AG04449 (cell line): Measurements from ENCODE around the gene VCP.

ENCODE experiments used
- CTCF ChIA-PET: fragments of 350-600 bp; formaldehyde crosslinking; extraction: SDS; loops from one replicate; lab custom pipeline; 2021; ENCODE audit warnings: antibody characterized with exemption; lab: Yijun Ruan, JAX
- POLR2A ChIA-PET: fragments of 400-600, 350-600 bp; formaldehyde crosslinking; extraction: SDS; loops from one replicate; lab custom pipeline; 2020; ENCODE audit warnings: antibody characterized with exemption, inconsistent platforms; lab: Yijun Ruan, JAX
- DNase-seq: peaks from one replicate; pipeline ENCODE4 v3.0.0-alpha.2; 2010; ENCODE audit warnings: low read depth, low spot score
- H3K4me3 ChIP-seq: 2 replicates; pipeline ENCODE4 v1.5.1; 2011; ENCODE audit warnings: low read depth, mild to moderate bottlenecking, control low read depth, low read length
- CTCF ChIP-seq: IDR thresholded peaks from one replicate; pipeline ENCODE4 v1.5.1; 2011; ENCODE audit warnings: mild to moderate bottlenecking, moderate library complexity, low read length, control low read depth, inconsistent platforms; ENCODE audit not compliant: insufficient read depth; ENCODE audit errors: missing control alignments

VCP gene

GRCh38 chr9:35105126-35105525 is 32.7 kb upstream of the VCP start:
- ChIA-PET POLR2A (no interaction called here), CTCF (interaction anchor here (0.6 to 15.9 kb wide), 5 partner anchors 9 to 371 kb away, joined by 3 to 162 read pairs (median 9); partner anchors contain the start of genes ATOSB and PIGO)
- no peak overlapping the region for H3K4me3 ChIP-seq
- no peak for TF ChIP-seq CTCF
- no peak for DNase-seq

DNA sequence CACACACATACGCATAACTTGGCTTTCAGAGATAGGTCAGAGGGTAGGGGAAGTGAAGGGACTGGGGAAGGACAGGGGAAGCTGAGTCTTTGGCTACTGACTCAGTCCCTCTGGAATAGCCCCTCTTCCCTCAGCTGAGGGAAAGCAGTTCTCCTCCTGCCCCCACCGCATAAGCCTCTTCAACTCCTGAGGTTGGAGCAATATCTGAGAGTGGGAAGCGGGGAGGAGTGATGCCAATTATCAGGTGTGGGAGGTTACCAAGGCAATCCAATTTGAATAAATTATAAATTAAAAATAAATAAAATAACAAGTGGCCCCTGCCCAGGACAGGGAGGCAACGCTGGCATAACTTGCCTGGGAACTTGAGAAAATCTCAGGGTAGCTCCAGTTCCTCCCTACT is 32.2 kb upstream of the VCP start:
- CTCF ChIA-PET, result interaction anchor here (0.6 to 15.9 kb wide), 6 partner anchors 8 to 449 kb away, joined by 3 to 162 read pairs (median 8); partner anchors contain the start of genes ATOSB and PIGO
- no peak overlapping the region for H3K4me3 ChIP-seq
- no peak for DNase-seq
- no peak for TF ChIP-seq CTCF
- POLR2A ChIA-PET, result no interaction called here

GRCh38 chr9:35103660-35104191 is 31.3 kb upstream of the VCP start:
- DNase-seq, result no peak
- no peak for TF ChIP-seq CTCF
- H3K4me3 ChIP-seq, result peak overlapping the region; percentile 65
- ChIA-PET POLR2A (interaction anchor here (1.1 to 1.3 kb wide), 5 partner anchors 8 to 435 kb away, joined by 4 to 13 read pairs (median 10); partner anchors contain the start of genes FANCG and VCP), CTCF (interaction anchor here (0.8 to 15.9 kb wide), 10 partner anchors 7 to 450 kb away, joined by 3 to 162 read pairs (median 6); partner anchors contain the start of genes ATOSB and PIGO)

- no peak for TF ChIP-seq CTCF
- H3K4me3 ChIP-seq, result peak within 1 kb of the TSS; percentile 65
- peak; percentile 73 for DNase-seq
- POLR2A ChIA-PET, result interaction anchor here (1.1 to 1.3 kb wide), 5 partner anchors 9 to 436 kb away, joined by 4 to 13 read pairs (median 10); partner anchors contain the start of genes FANCG and VCP
- CTCF ChIA-PET, result interaction anchor here (0.6 to 15.9 kb wide), 11 partner anchors 7 to 374 kb away, joined by 3 to 162 read pairs (median 6); partner anchors contain the start of genes ATOSB, FANCG and PIGO
Observed at GRCh38 chr9:35102769-35103659, 30.6 kb upstream of the VCP start, which contains the start of gene STOML2. STOML2 (minus strand) TSS chr9:35103131; CDS start chr9:35103094, 37 bp downstream.

DNA sequence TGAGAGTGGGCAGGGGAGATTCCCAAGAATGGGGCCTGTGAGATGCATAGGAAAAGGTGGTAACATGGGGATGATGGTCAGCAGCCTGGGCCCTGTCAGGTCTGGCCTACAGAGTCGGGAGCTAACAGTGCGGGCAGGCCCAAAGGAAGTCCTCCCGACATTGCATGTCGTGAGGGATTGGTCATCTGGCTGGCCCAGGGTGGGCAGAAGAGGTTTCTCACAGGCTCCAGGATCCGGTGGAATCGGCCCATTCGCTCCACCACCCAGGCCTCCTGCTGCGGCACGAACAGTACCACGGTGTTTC is 30.0 kb upstream of the VCP start:
- CTCF ChIA-PET, result interaction anchor here (0.6 to 15.9 kb wide), 9 partner anchors 6 to 377 kb away, joined by 3 to 162 read pairs (median 6); partner anchors contain the start of genes FANCG and PIGO
- DNase-seq, result no peak
- peak overlapping the region; percentile 65 for H3K4me3 ChIP-seq
- TF ChIP-seq CTCF, result no peak
- POLR2A ChIA-PET, result interaction anchor here (0.6 to 1.3 kb wide), 5 partner anchors 9 to 44 kb away, joined by 3 to 13 read pairs (median 10); partner anchors contain the start of genes FANCG and VCP

DNA sequence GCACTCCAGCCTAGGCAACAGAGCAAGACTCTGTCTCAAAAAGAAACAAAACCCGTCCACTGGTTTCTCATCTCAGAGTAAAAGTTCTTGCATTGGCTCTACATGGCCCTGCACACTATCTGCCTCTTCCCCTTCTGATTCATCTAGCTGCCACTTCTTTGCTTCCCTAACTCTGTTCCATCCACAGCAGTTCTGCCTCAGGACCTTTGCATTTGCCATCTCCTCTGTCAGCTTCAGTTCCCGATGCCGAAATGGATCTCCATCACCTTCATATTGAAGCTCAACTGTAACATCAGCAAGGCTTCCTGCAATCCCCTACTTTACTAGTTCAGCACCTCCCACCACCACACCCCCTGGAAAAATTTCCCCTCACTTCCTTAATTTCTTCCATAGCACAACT is 25.1 kb upstream of the VCP start:
- no peak for TF ChIP-seq CTCF
- DNase-seq, result no peak
- ChIA-PET CTCF (interaction anchor here (0.7 to 8.7 kb wide), 9 partner anchors 11 to 381 kb away, joined by 3 to 209 read pairs (median 47); partner anchors contain the start of genes ATOSB, FANCG, STOML2 and VCP), POLR2A (interaction anchor here (0.6 to 1.7 kb wide), 2 partner anchors 11 to 26 kb away, joined by 4 to 11 read pairs; partner anchors contain the start of gene VCP)
- no peak overlapping the region for H3K4me3 ChIP-seq
